ENCODE data around the gene SPINT1.

SPINT1 gene, protein sequence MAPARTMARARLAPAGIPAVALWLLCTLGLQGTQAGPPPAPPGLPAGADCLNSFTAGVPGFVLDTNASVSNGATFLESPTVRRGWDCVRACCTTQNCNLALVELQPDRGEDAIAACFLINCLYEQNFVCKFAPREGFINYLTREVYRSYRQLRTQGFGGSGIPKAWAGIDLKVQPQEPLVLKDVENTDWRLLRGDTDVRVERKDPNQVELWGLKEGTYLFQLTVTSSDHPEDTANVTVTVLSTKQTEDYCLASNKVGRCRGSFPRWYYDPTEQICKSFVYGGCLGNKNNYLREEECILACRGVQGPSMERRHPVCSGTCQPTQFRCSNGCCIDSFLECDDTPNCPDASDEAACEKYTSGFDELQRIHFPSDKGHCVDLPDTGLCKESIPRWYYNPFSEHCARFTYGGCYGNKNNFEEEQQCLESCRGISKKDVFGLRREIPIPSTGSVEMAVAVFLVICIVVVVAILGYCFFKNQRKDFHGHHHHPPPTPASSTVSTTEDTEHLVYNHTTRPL

DNA sequence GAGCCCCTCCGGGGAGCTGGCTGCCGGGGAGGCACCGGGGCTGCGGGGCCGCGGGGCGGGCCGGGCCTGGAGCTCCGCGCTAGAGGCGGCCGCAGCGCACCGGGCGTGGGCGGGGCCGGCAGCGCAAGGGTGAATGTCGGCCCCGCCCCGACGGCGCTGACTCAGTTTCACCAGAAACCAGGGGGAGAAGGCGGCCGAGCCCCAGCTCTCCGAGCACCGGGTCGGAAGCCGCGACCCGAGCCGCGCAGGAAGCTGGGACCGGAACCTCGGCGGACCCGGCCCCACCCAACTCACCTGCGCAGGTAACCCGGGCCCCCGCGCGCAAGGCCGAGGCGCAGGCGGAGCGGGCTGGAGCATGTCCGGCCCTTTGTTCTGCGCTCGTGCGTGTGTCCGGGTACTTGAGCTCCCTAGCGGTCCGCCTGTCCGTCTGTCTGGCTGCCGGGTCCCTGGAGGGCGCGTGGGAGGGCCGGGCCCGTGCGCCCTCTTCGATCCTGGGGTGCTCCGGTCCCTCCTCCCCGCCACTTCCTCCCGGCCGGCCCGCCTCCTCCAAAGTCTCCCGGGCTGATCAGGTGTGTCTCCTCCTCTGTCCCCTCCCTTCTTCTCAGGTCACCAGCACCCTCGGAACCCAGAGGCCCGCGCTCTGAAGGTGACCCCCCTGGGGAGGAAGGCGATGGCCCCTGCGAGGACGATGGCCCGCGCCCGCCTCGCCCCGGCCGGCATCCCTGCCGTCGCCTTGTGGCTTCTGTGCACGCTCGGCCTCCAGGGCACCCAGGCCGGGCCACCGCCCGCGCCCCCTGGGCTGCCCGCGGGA lies at the start of gene SPINT1:
SPINT1 (plus strand) TSS at position 164 of the 811 bp plus-strand sequence; CDS start at position 671, 507 bp downstream.
- TF ChIP-seq TCF12 (IDR thresholded peaks at IDR 0.05; ENCODE audit: low read depth) (peak; percentile 56; the same call in 1 of the 2 replicates), RAD21 (IDR thresholded peaks at IDR 0.05; ENCODE audit: low read depth) (peak; percentile 4; the same call in 1 of the 2 replicates), TAF1 (IDR thresholded peaks at IDR 0.05; ENCODE audit: low read depth) (peak; percentile 71), ZBTB7A (IDR thresholded peaks at IDR 0.05; ENCODE audit: low read depth) (peak; percentile 50; the same call in 1 of the 2 replicates), EP300 (IDR thresholded peaks at IDR 0.05; ENCODE audit: borderline replicate concordance) (peak; percentile 21; the same call in 1 of the 2 replicates), FOXM1 (IDR thresholded peaks at IDR 0.05; ENCODE audit: borderline replicate concordance, low read depth) (no peak), CREB1 (IDR thresholded peaks at IDR 0.05; ENCODE audit: low read depth) (no peak), TEAD4 (IDR thresholded peaks at IDR 0.05) (no peak), EGR1 (IDR thresholded peaks at IDR 0.05) (peak; percentile 67), NFIC (IDR thresholded peaks at IDR 0.05) (no peak)
- TF ChIP-seq, protein P1, sequence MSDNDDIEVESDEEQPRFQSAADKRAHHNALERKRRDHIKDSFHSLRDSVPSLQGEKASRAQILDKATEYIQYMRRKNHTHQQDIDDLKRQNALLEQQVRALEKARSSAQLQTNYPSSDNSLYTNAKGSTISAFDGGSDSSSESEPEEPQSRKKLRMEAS (IDR thresholded peaks at IDR 0.05): peak; percentile 53; the same call in 1 of the 2 replicates

DNA sequence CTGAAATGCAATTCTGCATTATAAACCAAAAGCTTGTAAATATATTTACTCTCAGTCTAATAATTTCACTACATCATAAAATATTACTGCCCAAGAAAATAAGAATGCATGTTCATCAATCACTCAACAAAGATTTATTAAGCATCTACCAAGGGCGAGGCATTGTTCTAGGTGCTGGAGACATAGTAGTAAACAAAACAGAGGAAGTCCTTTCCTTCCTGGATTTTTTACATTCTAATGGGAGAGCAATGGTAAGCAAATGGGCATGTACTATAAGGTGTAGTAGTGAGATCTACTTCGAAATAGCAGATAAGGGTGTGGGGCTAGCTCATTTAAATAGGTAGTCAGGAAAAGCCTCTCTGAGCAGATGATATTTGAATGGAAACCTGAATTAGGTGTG lies 47.8 kb upstream of the SPINT1 start:
- no peak for TF ChIP-seq EGR1 (IDR thresholded peaks at IDR 0.05)
- no peak for TF ChIP-seq TCF12 (IDR thresholded peaks at IDR 0.05; ENCODE audit: low read depth)
- TF ChIP-seq ZBTB7A (IDR thresholded peaks at IDR 0.05; ENCODE audit: low read depth): no peak
- TF ChIP-seq CEBPB (IDR thresholded peaks at IDR 0.05): no peak
- no peak for TF ChIP-seq TEAD4 (IDR thresholded peaks at IDR 0.05)
- no peak for TF ChIP-seq NFIC (IDR thresholded peaks at IDR 0.05)
- no peak for TF ChIP-seq CREB1 (IDR thresholded peaks at IDR 0.05; ENCODE audit: low read depth)
- TF ChIP-seq TAF1 (IDR thresholded peaks at IDR 0.05; ENCODE audit: low read depth): no peak
- TF ChIP-seq EP300 (IDR thresholded peaks at IDR 0.05; ENCODE audit: borderline replicate concordance): no peak
- TF ChIP-seq, protein P2, sequence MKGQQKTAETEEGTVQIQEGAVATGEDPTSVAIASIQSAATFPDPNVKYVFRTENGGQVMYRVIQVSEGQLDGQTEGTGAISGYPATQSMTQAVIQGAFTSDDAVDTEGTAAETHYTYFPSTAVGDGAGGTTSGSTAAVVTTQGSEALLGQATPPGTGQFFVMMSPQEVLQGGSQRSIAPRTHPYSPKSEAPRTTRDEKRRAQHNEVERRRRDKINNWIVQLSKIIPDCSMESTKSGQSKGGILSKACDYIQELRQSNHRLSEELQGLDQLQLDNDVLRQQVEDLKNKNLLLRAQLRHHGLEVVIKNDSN (IDR thresholded peaks at IDR 0.05): no peak
- TF ChIP-seq, protein P3, sequence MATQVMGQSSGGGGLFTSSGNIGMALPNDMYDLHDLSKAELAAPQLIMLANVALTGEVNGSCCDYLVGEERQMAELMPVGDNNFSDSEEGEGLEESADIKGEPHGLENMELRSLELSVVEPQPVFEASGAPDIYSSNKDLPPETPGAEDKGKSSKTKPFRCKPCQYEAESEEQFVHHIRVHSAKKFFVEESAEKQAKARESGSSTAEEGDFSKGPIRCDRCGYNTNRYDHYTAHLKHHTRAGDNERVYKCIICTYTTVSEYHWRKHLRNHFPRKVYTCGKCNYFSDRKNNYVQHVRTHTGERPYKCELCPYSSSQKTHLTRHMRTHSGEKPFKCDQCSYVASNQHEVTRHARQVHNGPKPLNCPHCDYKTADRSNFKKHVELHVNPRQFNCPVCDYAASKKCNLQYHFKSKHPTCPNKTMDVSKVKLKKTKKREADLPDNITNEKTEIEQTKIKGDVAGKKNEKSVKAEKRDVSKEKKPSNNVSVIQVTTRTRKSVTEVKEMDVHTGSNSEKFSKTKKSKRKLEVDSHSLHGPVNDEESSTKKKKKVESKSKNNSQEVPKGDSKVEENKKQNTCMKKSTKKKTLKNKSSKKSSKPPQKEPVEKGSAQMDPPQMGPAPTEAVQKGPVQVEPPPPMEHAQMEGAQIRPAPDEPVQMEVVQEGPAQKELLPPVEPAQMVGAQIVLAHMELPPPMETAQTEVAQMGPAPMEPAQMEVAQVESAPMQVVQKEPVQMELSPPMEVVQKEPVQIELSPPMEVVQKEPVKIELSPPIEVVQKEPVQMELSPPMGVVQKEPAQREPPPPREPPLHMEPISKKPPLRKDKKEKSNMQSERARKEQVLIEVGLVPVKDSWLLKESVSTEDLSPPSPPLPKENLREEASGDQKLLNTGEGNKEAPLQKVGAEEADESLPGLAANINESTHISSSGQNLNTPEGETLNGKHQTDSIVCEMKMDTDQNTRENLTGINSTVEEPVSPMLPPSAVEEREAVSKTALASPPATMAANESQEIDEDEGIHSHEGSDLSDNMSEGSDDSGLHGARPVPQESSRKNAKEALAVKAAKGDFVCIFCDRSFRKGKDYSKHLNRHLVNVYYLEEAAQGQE (IDR thresholded peaks at IDR 0.05; ENCODE audit: low read depth): no peak
- TF ChIP-seq FOXM1 (IDR thresholded peaks at IDR 0.05; ENCODE audit: borderline replicate concordance, low read depth): no peak
- no peak for TF ChIP-seq YY1 (IDR thresholded peaks at IDR 0.05; ENCODE audit: low read depth)
- TF ChIP-seq, protein P1 (IDR thresholded peaks at IDR 0.05): no peak
- no peak for TF ChIP-seq RAD21 (IDR thresholded peaks at IDR 0.05; ENCODE audit: low read depth)

DNA sequence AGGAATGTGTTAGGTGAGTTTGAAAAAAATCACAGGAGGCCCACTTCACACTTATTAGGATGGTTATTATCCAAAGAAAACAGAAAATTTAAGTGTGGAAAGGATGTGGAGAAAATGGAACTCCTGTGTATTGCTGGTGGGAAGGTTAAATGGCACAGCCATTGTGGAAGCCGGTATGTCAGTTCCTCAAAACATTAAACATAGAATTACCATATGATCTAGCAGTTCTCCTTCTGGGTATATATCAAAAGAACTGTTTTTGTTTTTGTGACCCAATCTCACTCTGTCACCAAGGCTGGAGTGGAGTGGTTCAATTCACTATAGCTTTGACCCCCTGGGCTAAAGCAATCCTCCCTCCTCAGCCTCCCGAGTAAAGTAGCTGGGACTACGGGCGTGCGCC lies 47.3 kb upstream of the SPINT1 start:
- TF ChIP-seq TAF1 (IDR thresholded peaks at IDR 0.05; ENCODE audit: low read depth) (no peak), YY1 (IDR thresholded peaks at IDR 0.05; ENCODE audit: low read depth) (no peak), FOXM1 (IDR thresholded peaks at IDR 0.05; ENCODE audit: borderline replicate concordance, low read depth) (no peak), TCF12 (IDR thresholded peaks at IDR 0.05; ENCODE audit: low read depth) (no peak), EGR1 (IDR thresholded peaks at IDR 0.05) (no peak), CREB1 (IDR thresholded peaks at IDR 0.05; ENCODE audit: low read depth) (no peak), EP300 (IDR thresholded peaks at IDR 0.05; ENCODE audit: borderline replicate concordance) (no peak), NFIC (IDR thresholded peaks at IDR 0.05) (no peak), ZBTB7A (IDR thresholded peaks at IDR 0.05; ENCODE audit: low read depth) (no peak), RAD21 (IDR thresholded peaks at IDR 0.05; ENCODE audit: low read depth) (no peak), CEBPB (IDR thresholded peaks at IDR 0.05) (no peak), TEAD4 (IDR thresholded peaks at IDR 0.05) (no peak)
- TF ChIP-seq, protein P1 (IDR thresholded peaks at IDR 0.05): no peak
- TF ChIP-seq, protein P3 (IDR thresholded peaks at IDR 0.05; ENCODE audit: low read depth): no peak
- TF ChIP-seq, protein P2 (IDR thresholded peaks at IDR 0.05): no peak

DNA sequence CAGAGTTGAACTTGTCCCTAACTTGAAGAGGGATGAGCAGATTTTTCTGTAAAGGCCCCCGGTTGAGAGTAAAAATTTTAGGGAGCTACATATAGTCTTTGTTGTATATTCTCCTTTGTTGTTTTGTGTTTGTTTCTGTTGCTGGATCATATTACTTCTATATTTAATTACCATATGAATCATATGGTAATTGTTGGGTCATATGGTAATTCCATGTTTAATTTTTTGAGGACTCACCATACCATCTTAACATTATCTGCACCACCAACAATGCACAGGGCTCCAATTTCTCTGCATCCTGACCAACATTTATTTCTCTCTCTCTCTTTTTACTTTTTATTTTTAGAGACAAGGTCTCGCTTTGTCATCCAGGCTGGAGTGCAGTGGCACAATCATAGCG lies 44.3 kb upstream of the SPINT1 start:
- no peak for TF ChIP-seq EP300 (IDR thresholded peaks at IDR 0.05; ENCODE audit: borderline replicate concordance)
- TF ChIP-seq NFIC (IDR thresholded peaks at IDR 0.05): no peak
- no peak for TF ChIP-seq ZBTB7A (IDR thresholded peaks at IDR 0.05; ENCODE audit: low read depth)
- TF ChIP-seq EGR1 (IDR thresholded peaks at IDR 0.05): no peak
- no peak for TF ChIP-seq FOXM1 (IDR thresholded peaks at IDR 0.05; ENCODE audit: borderline replicate concordance, low read depth)
- no peak for TF ChIP-seq YY1 (IDR thresholded peaks at IDR 0.05; ENCODE audit: low read depth)
- TF ChIP-seq TAF1 (IDR thresholded peaks at IDR 0.05; ENCODE audit: low read depth): no peak
- TF ChIP-seq, protein P1 (IDR thresholded peaks at IDR 0.05): no peak
- TF ChIP-seq, protein P2 (IDR thresholded peaks at IDR 0.05): no peak

Data from Ishikawa (cell line).